GM12864 (cell line): ENCODE data around the gene ICE2.
"Not testable (repeated sequence)": the region's sequence is repeated elsewhere in the genome, so short reads cannot be mapped to it uniquely, and the experiment has no call there.

Experiments used
- DNase-seq: peaks from one replicate; pipeline ENCODE4 v3.0.0-alpha.2; 2011; ENCODE audit warnings: low read depth
- H3K4me3 ChIP-seq: 2 replicates; pipeline ENCODE4 v1.5.1; 2011; ENCODE audit warnings: mild to moderate bottlenecking, low read depth, low read length, control low read depth
- TF ChIP-seq, protein P1 (sequence below): IDR thresholded peaks from 2 replicates; pipeline ENCODE4 v1.5.1; 2011; ENCODE audit warnings: low read depth, mild to moderate bottlenecking, moderate library complexity, low read length, control low read depth, inconsistent platforms; ENCODE audit errors: missing control alignments

The ICE2 gene

DNA sequence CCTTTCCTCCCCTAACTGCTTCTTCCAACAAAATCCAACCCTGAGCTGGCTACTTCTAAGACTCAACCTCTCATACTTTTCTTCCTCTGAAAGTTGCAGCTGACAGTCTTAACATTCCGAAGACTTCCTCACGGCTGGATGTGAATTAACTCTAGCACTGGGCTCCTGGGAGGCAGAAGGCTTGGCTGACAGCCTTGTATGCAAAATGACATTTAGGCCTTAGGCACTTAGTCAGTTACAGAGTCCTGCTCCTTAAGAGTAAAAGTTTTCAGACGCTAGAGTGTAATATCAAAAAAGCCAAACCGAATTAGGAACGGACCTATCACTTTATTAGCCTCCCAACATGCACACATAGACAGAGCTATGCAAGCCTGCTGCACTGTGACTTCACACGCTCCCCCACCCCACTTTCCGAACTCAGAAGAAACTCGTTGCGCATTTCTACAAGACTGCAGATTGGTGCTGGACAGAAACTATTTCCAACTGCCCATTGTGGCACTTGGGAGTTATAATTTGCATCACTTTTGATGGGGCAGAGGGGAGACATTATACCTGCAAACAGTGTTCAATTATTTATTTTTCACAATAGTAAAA lies 65.6 kb downstream of the ICE2 start:
- H3K4me3 ChIP-seq: no peak overlapping the region
- no peak for DNase-seq
- TF ChIP-seq, protein P1, sequence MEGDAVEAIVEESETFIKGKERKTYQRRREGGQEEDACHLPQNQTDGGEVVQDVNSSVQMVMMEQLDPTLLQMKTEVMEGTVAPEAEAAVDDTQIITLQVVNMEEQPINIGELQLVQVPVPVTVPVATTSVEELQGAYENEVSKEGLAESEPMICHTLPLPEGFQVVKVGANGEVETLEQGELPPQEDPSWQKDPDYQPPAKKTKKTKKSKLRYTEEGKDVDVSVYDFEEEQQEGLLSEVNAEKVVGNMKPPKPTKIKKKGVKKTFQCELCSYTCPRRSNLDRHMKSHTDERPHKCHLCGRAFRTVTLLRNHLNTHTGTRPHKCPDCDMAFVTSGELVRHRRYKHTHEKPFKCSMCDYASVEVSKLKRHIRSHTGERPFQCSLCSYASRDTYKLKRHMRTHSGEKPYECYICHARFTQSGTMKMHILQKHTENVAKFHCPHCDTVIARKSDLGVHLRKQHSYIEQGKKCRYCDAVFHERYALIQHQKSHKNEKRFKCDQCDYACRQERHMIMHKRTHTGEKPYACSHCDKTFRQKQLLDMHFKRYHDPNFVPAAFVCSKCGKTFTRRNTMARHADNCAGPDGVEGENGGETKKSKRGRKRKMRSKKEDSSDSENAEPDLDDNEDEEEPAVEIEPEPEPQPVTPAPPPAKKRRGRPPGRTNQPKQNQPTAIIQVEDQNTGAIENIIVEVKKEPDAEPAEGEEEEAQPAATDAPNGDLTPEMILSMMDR: no peak

DNA sequence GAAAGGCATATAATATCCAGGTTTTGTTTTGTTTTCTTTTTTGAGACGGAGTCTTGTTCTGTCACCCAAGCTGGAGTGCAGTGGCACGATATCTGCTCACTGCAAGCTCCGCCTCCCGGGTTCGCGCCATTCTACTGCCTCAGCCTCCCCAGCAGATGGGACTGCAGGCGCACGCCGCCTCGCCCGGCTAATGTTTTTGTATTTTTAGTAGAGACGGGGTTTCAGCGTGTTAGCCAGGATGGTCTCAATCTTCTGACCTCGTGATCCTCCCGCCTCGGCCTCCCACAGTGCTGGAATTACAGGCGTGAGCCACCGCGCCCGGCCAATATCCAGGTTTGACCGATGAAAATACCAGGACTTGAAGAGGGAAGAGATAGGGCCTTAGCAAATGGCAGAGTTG lies 66.1 kb downstream of the ICE2 start:
- H3K4me3 ChIP-seq, DNase-seq: not testable (repeated sequence)

DNA sequence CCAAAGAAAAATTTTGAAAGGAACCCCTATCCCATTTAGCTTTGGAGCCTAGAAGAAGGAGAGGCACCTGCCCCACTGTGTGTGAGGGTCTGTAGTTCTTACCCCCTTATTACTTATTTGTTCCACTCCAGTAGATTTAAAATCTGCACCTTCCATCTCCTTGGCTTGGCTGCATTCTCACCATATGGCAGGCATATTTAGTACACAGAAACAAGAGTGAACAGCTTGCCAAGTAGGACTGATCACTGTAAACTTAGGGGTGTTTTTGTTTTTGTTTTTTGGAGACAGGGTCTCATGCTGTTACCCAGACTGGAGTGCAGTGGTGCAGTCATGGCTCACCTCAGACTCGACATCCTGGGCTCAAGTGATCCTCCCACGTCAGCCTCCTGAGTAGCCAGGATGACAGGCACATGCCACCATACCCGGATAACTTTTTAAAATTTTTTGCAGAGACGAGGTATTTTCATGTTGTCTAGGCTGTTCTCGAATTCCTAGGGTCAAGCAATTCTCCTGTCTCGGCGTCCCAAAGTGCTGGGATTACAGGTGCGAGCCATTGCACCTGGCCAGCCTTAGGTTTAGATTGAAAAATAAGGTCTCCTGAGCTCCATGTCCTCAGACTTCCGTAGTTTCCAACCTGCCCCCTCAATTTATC lies 67.0 kb downstream of the ICE2 start:
- H3K4me3 ChIP-seq: no peak overlapping the region
- TF ChIP-seq, protein P1: no peak
- no peak for DNase-seq

DNA sequence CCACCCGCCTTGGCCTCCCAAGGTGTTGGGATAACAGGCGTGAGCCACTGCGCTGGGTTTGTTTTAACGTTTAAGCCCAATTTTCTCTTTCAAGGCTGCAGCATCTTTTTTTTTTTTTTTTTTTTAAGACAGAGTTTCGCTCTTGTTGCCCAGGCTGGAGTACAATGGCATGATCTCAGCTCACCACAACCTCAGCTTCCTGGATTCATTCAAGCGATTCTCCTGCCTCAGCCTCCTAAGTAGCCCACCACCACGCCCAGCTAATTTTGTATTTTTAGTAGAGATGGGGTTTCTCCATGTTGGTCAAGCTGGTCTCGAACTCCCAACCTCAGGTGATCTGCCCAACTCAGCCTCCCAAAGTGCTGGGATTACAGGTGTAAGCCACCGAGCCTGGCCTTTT lies 68.6 kb downstream of the ICE2 start:
- not testable (repeated sequence) for DNase-seq, H3K4me3 ChIP-seq

DNA sequence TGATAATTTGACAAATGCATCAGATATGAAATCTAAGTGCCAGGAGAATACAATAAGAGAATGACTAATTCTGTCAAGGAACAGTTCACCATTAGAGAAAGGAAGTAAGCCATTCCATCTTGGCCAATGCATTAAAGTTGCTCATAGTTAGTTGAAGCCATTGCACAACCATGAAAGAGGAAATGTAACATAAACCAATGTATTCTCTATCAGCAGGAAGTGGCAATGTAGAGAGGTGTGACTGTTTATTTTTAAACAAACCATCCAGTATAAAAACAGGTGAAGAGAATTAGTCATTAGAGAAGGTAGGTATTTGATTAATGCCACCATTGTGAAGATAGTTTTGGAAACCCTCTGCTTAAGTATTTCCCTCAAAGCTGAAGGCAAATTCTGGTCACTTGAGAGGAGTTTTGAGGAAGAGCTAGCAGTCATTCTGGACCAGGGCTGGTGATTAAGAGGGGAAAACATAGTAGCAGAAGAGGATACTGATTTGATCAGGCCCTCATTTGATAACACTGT lies 70.4 kb downstream of the ICE2 start:
- no peak for DNase-seq
- H3K4me3 ChIP-seq: no peak overlapping the region
- TF ChIP-seq, protein P1: no peak

DNA sequence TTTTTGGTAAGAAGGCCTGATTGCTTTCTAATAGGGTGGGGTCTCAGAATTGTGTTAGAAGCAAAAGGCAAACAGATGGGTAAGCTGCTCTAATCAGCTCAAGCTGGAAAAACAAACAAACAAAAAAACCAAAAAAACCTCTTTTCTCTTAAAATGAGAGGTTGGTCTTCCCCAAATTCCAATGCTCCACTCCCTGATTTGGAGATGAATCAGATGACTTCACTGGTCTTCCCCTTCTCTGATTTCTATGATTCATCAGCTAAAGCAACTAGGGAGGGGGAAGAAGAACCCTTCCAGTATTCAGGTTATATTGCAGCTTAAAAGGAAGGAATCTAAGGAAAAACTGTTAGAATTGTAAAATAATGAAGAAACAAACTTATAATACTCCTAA lies 71.5 kb downstream of the ICE2 start:
- TF ChIP-seq, protein P1: no peak
- no peak for DNase-seq
- no peak overlapping the region for H3K4me3 ChIP-seq

DNA sequence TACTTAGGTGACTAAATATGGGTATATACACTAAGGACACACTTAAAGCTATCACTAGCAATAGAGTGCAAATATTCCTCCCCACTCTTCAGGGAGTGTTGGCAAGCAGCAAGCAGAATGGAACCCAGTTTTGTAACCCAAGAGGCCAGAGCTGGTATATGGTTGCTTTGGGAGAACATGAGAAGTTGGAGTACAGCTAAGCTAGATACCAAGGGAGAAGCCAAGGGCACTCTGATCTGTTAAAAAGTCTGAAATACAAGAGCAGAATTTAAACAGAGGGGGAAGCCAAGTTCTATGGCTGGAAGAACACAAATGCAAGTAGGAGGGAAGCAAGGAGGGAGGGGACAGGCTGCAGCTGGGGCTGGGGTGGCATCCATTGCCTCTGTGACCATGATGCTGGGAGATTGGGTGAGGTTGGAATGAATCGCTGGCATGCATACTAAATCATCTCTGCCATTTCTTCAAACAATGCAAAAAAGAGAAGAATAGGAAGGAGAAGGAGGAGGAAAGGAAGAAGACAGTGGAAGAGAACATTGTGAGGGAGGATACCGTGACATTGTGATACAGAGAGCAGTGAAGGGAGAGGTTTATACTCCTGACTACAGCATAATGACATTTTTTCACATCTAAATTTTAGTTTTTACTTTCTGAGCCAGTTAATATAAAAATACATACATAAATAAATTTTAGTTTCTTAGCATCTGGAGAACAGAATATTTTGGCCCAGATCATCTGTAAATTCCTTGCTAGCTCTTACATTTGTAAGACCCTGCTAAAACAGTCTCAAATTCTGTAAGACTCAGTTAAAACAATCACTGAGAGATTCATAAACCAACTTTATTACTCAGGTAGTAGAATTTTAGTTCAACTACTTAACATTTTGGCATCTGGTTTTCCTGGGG lies 72.2 kb downstream of the ICE2 start:
- H3K4me3 ChIP-seq: no peak overlapping the region
- no peak for DNase-seq

More for the DNA sequence above, 72.2 kb downstream of the ICE2 start:
- TF ChIP-seq, protein P1: no peak
